CD4-positive, alpha-beta T cell treated with Interleukin-6 at 100 ng/mL for 8 hours (primary cell): Measurements from ENCODE around the gene SYNC.
"Not testable (repeated sequence)": the region's sequence is repeated elsewhere in the genome, so short reads cannot be mapped to it uniquely, and the experiment has no call there.

Source experiments
- DNase-seq: peaks from one replicate; pipeline ENCODE4 v3.0.0-alpha.2; 2020; ENCODE audit warnings: mixed read lengths, low spot score

SYNC gene

DNA sequence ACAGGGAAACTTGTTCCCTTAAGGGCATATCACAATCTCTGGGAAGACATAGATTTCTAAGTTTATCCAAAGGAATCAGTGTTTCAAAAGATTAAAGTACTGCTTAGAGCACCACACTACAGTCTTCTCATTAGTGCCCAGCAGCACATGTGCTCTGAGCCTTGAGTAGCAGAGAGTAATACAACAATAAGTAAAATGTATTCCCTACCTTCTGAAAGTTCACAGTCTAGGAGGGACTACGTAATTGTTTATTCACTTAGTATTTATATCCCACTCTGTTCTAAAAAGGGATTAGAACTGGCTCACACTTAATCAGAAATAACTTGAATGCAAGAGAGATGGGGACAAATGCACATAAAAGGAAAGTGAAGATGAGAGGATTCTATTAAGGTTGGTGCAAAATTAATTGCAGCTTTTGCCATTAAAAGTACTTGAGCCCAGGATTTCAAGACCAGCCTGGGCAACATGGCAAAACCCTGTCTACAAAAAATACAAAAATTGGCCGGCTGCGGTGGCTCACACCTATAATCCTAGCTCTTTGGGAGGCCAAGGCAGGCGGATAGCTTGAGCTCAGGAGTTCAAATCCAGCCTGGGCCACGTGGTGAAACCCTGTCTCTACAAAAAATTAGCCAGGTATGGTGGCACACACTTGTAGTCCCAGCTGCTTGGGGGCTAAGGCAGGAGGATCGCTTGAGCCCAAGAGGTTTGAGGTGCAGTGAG, 9.0 kb downstream of the SYNC start:
- no peak for DNase-seq

DNA sequence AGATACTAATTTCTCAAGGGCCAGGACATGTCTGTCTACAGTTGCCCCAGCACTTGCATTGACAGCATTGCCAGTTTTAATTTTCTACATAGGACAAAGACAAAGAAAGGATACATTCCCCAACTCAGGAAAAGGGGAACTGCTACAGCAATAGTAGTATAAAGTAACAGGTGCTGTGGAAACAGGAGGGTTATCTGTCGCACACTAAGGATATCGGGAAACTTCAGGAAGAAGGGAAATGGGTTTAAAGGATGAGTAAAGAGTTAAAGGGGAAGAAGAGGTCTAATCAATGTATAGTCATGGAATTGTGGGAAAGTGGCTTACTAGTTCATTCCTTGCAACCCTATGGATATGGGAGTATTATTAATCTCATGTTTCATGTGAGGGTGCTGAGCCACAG, 16.2 kb downstream of the SYNC start:
- no peak for DNase-seq

DNA sequence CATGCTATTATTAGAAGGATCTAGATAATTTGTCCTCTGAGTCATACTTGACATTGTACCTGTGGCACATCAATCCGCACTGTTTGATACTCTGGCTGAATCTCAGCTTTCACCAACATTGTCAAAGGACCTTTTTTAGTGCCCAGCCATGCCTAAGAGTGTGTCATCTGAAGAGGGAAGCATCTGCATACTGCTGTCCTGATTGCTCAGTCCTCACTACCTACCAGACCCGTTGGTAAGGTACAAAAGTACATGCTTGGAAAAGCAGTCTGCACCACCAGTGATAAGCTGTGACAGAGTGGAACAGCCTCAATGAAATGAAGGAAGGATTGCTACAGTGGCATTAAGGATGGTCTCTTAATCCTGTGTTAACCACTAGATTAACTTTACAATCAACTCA, 17.1 kb downstream of the SYNC start:
- DNase-seq = no peak

DNA sequence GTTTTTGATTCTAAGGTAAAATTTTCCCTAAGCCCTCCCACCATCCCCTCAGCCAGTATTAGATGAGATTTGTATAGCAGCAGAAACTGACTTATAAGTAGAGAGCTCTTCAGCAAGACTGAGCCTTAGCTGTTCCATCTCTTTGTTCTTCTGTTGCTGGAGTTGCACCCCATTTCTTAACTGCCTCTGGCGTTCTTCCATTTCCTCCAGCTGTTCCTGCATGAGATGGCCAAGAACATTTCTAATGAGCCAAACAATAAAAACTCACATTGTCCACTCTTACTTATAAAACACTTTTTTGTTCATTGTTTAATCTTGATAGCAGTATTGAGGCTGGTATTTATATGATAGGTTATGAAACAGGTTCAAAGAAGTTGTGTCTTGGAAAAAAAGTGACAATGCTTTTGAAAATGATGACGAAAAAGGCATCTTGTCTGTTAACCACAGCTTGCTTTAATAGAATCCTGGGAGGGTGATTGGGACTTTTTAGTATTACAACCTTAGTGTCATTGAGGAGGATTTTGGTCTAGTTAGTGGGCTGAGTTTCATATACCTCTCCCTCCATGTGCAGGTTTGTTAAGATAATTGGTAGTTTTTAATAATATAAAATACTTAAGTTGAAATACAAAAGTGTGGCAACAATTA, 18.3 kb downstream of the SYNC start:
- no peak for DNase-seq

DNA sequence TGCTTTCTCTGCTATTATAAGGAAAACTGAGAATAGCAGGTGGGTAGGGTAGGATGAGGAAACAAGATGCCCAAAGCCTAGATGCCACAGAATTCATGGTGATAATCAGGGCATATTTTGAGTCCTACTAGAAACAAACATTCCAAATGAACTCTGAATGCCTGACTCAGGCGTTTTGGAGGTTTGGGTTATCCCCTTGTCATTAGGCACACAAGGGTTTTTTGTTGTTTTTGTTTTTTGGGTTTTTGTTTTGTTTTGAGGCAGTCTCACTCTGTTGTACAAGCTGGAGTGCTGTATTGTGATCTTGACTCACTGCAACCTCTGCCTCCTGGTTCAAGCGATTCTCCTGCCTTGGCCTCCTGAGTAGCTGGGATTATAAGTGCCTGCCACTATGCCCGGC, 19.2 kb downstream of the SYNC start:
- DNase-seq = no peak

DNA sequence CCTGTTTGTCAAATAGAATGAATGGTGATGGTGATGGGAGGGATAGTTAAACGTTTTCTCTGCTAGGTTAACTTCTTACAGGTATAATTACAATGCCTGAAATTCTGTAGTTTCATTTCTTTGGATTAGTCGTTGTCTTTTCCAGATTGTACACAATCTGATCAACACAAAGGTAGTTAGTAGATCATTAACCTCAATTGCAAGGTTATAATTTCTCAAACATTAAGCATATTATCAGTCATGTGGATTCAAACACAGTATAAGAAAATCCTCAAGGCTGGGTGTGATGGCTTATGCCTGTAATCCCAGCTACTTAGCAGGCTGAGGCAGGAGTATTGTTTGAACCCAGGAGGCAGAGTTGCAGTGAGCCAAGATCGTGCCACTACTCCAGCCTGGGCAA, 20.6 kb downstream of the SYNC start:
- no peak for DNase-seq

DNA sequence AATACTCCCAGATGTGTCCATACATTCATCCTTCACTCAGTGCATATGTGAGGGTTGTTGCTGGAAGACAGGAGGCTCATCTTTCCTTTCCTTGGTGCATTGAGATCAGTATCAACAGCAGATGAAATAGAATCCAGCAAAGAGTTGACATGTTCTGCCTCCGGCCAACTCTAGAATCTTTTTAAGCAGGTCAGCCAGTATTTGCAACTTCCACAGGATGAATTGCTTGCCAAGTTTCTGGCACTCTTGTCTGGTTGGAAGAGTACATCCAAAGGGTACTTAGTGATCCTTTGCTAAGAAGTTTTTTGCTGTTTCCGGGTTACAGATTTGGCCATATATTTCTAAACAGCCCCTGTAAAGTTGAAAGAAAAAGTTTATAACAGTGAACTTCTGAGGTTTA, 21.1 kb downstream of the SYNC start:
- DNase-seq = no peak

DNA sequence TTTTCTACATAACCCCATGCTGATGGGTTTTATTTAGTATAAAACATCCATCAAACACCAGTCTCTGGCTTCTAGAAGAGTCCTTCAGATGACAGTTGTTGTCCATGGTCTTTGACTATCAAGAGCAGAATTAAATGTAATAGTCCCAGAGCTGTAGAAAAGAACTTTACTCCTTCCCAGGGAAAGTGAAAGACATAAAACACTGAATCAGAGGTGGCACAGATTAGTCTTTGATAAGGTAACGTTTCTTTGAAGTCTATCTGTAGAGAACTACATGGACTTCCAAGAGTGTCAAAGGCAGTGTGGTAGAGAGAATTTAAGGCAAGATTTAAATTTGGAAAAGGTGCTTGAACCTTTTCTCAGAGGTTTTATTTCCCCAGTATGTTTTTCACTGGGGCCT, 21.9 kb downstream of the SYNC start:
- no peak for DNase-seq

DNA sequence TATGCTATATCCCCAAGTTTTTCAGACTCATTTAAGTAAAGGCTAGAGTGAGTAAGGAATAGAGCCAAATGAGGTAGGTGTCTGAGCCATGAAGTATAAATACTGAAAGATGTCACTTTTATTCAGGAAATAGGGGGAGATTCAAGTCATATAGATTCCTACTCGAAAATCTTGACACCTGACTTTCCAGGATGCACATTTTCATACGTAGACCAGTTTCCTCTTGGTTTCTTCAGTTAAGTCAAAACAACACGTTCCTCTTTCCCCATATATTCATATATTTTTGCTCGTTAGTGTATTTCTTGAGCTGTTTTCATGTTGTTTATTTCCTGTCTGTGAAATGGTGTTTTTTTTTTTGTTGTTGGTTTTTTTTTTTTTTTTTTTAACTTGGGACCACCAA, 22.6 kb downstream of the SYNC start:
- DNase-seq = not testable (repeated sequence)

DNA sequence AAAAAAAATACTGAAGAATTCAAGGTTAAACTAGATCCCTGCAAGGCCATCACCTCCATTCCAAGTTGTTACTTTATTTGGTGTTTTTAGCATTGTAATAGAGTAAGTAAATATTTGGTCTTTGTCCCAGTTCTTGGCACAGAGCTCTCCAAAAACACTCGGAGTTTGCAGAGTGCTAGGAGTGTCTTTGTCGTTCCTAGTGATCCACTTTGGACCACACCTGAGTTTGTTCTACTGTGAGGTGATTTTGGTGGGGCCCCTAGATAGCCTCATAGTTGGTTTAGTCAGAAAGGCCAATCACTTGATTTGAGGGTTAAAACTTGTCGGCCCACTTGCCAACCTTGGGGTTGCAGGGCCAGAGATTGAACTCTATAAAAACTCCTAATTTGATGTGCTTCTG, 25.6 kb downstream of the SYNC start:
- DNase-seq = no peak

DNA sequence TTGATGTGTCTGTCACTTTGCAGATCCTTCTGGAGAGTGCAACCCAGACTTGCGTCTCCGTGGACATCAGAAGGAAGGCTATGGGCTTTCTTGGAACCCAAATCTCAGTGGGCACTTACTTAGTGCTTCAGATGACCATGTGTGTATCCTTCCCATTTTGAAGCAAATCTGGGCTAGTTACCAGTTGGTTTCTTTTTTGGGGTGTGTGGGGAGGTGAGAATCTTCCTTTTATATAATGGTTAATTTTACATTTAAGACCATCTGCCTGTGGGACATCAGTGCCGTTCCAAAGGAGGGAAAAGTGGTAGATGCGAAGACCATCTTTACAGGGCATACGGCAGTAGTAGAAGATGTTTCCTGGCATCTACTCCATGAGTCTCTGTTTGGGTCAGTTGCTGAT, 33.9 kb downstream of the SYNC start:
- not testable (repeated sequence) for DNase-seq

DNA sequence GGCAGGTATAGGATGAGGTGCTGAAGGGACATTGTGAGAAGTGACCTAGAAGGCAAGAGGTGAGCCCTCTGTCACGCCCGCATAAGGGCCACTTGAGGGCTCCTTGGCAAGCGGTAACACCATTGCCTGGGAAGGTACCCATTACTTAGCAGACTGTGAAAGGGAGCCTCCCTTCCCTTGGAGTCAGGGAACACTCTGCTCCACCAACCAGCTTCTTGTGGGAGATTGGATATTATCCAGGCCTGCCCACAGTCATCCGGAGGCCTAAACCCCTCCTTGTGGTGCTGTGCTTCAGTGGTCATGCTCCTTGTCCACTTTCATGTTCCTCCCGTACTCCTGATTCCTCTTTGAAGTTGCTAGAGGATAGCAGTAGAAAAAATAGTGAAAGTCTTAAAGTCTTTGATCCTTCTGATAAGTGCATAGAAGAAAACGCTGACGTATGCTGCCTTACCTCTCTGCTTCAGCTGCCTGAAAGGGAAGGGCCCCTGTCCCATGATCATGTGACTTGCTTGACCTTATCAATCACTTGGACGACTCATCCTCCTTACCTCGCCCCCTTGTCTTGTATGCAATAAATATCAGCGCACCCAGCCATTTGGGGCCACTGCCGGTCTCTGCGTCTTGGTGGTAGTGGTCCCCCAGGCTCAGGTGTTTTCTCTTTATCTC, 35.5 kb downstream of the SYNC start:
- DNase-seq = no peak

DNA sequence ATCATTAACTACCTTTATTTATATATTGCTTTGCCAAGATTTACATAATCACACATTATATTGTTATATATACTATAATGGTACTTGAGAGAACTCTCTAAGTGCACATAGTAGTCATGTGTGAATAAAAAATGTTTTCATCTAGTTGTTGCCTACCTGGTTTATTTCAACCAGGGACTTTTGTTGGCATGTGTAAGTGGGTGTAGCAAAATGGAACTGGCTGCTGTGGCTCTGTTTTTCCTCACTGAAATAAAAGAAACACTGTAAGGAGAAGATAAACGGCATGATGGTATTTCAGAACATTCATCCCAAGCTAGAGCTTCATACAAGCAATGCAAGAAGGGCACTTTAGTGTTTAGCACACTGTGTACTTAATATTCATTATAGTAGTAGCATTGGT, 36.7 kb downstream of the SYNC start:
- DNase-seq = no peak

DNA sequence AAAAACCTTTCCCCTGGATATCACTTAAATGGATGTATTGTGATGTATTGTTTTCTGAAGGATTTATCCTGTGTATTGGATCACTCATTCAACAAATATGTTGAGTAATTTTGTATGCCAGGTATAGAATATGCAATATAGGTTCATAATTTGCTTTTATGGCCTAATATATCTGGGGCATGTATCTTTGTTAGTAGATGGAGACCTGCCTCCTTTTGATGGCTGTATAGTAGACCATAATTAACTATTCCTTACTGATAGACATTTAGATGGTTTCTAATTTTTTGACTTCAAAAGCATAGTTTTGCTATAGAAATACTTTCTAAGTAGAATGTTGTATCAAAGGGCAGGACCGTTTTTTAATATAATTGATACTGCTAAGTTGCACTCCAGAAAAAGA, 43.0 kb downstream of the SYNC start:
- DNase-seq = no peak

DNA sequence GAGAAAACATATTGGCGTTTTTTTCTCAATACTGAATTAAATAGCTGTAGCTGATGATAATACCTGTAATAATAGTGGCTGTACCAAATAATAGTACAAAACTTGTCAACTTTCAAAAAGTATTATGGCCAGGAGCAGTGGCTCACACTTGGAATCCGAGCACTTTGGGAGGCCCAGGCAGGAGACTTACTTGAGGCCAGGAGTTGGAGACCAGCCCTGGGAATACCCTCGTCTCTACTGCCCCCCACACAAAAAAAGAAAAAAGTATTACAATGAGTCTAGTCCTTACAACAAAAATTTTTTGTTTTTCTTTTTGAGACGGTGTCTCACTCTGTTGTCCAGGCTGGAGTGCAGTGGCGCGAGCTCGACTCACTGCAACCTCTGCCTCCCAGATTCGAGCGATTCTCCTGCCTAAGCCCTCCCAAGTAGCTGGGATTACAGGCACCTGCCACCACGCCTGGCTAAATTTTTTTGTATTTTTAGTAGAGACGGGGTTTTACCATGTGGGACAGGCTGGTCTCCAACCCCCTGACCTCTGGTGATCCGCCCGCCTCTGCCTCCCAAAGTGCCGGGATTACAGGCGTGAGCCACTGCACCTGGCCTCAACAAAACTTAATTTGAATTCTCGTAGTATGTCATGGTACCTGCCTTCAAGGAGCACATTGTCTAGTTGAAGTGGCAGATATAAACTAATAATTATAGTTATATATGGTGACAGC, 50.2 kb downstream of the SYNC start:
- DNase-seq = no peak

DNA sequence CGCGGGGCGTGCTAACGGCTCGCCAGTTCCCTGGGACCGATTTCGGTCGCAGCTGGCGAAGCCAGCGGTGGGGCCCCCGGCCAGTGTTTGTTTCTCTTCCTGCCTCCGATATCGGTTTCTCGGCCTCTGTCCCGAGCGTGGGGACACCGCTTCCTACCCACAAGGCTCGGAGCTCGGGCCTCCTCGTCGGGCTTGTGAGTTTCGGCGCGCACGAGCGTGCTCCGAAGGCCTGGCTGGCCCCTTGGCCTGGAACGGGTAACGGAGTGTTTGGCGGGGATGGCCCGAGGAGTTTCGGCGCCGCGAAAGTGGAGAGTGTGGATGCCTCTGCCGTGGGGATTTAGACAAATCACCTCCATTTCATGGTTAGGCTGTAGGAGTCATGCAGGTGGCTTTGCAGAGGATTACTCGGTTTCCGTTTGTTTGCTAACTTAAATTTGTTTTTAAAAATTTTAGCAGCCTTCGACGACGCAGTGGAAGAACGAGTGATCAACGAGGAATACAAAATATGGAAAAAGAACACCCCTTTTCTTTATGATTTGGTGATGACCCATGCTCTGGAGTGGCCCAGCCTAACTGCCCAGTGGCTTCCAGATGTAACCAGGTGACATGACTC, 51.0 kb downstream of the SYNC start:
- DNase-seq = no peak

DNA sequence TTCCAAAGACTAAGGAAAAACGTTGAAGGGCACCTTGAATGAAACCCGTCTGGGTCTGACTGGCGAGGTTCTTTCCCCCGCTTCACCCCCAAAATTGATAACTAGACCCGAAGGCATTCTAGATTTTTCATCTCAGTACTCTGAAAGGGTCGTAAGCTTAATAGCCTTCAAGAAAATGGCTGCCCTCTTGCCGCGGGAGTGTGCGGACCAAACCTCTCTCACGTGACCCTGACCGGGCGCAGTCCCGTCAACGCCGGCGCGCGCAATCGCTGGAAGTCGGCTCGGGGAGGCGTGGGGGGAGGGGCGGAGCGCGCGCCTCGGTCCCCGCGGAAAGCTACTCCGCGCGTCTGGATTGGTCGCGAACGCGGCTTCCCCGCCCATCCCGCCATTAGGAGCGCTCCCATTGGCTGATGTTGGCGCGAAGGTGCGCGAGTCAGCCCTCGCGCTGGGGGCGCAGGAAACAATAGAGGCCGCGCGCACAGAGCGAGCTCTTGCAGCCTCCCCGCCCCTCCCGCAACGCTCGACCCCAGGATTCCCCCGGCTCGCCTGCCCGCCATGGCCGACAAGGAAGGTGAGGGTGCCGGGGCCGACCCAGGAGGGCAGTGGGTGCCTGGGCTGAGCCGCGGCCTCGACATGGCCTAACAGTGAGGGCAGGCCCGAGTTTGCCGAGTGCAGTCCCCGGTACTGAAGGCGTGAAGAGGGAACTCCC, 51.7 kb downstream of the SYNC start, which contains the start of gene RBBP4:
TSS of gene RBBP4 (plus strand) at position 457 of the 709 bp plus-strand sequence. CDS start at position 556, 99 bp downstream.
- DNase-seq = peak; percentile 97

DNA sequence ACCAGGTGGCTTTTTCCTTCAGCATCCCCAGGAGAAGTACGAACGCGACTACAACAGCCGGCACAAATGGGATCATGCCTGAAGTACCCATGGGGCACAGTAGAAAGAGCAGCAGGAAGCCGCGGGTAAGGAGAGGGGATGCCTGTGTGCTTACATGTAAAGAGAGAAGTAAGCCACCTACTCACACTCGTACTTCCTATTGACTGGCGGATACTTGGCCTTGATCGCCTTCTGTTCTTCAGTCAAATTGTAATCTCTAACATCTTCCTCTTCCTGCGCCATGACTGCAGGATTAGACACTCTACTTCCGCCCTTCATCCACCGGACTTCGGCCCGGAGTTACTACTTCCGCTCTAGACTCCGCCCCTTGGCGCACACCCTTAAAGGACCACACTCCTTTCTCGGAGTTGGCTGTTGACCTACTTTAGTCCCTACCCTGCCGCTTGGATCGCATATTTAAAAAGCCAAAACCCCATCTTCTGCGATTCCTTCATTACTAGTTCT, 52.3 kb downstream of the SYNC start, which contains the start of gene ZBTB8OS:
TSS of gene ZBTB8OS (minus strand) at position 303 of the 504 bp plus-strand sequence. CDS start at position 282, 21 bp downstream.
- peak; percentile 91 for DNase-seq

DNA sequence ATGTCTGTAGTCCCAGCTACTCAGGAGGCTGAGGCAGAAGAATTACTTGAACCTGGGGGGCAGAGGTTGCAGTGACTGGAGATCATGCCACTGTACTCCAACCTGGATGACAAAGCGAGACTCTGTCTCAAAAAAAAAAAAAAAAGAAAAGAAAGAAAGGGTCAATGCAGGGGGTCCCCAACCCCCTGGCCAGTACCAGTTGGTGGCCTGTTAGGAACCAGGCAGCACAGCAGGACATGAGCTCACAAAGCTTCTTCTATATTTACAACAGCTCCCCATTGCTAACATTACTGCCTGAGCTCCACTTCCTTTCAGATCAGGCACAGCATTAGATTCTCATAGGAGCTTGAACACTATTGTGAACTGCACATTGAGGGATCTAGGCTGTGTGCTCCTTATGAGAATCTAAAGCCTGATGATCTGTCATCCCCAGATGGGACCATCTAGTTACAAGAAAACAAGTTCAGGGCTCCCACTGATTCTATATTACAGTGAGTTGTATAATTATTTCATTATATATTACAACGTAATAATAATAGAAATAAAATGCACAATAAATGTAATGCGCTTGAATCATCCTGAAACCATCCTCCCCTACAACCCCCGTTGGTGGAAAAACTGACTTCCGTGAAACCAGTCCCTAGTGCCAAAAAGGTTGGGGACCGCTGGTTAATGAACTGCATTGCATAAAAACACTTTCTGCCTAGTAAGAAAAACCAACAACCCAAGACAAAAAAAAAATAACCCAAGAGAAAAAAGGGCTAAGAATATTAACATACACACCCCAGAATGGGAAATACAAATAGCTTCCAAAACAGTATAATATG, 55.0 kb downstream of the SYNC start:
- DNase-seq = no peak

DNA sequence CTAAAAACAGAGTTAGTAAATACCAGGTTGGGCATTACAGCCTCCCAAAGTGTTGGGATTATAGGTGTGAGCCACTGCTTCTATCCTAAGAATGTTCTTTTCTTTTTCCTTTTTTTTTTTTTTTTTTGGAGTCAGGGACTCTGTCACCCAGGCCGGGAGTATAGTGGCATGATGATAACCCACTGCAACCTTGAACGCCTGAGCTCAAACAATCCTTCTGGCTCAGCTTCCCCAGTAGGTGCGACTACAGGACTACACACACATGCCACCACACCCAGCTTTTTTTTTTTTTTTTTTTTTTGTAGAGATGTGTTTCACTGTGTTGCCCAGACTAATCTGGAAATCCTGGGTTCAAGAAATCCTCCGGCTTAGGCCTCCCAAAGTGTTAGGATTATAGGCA, 58.1 kb downstream of the SYNC start:
- no peak for DNase-seq
